ENCODE results near the gene MACF1.
A peak's percentile ranks its signal among the peaks of the same experiment; 100 is the strongest.
"Not testable (repeated sequence)": the region's sequence is repeated elsewhere in the genome, so short reads cannot be mapped to it uniquely, and the experiment has no call there.

MACF1 gene

DNA sequence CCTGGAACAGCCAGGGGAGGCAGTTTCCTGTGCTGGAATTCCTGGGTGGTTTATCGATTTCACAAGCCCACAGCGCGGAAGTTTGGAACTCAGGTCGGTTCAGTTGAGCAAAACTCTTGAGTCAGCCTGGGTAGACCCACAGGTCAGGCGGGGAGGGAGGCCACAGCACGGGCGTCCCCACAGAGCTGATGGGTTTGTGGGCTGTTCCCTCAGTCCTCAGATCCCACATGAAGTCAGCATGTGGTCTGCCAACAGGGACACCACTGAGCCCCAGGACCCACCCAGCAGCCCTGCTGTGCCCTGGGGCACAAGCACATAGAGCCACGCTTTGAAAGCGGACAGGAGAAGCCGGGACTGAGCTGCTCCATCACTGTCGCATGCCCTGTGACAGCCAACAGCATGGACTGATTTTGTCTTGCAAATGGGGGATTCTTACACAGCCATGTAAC is 304.4 kb downstream of the MACF1 start:
- in situ Hi-C loops (cut with MboI; ENCODE audit: low sequenced_read_pairs, unreplicated experiment), result no loop called here

DNA sequence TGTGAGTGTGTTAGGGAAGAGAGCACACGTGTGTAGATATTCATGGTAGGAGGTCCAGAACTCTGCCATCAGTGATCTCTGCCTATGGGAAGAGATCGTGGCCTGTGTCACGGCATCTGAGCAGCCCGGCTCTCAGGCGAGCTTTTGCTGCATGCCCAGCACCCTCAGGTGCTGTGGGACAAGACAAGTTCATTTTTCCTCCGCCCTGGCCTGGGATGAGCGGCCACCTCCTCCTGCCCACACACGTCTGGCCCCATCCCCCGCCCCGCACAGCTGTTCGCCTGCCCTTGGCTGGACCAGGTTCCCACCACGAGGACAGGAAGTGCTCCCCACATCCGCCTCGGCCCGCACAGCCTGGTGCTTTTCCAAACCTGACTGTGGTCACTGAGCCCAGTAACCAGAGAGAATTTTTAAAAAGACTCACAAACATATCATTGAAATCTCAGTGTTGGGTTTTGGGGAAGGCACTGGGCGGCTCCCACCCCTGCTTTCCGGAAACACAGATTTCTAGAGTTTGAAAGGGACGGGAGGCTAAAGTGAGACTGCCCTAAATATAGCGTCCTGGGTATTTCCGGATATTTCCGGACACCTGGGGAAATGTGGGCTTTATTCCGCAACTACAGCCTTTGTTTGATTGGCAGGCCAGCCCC is 305.0 kb downstream of the MACF1 start:
- DNase-seq (ENCODE audit: low spot score), result peak; percentile 70
- TF ChIP-seq, protein P1, sequence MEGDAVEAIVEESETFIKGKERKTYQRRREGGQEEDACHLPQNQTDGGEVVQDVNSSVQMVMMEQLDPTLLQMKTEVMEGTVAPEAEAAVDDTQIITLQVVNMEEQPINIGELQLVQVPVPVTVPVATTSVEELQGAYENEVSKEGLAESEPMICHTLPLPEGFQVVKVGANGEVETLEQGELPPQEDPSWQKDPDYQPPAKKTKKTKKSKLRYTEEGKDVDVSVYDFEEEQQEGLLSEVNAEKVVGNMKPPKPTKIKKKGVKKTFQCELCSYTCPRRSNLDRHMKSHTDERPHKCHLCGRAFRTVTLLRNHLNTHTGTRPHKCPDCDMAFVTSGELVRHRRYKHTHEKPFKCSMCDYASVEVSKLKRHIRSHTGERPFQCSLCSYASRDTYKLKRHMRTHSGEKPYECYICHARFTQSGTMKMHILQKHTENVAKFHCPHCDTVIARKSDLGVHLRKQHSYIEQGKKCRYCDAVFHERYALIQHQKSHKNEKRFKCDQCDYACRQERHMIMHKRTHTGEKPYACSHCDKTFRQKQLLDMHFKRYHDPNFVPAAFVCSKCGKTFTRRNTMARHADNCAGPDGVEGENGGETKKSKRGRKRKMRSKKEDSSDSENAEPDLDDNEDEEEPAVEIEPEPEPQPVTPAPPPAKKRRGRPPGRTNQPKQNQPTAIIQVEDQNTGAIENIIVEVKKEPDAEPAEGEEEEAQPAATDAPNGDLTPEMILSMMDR (IDR thresholded peaks at IDR 0.05; ENCODE audit: borderline replicate concordance, control extremely low read depth, extremely low read depth, insufficient read depth, missing control alignments), result no peak

More for the DNA sequence above, 304.4 kb downstream of the MACF1 start:
- TF ChIP-seq, protein P1 (IDR thresholded peaks at IDR 0.05; ENCODE audit: borderline replicate concordance, control extremely low read depth, extremely low read depth, insufficient read depth, missing control alignments), result no peak
- DNase-seq (ENCODE audit: low spot score), result peak; percentile 52

DNA sequence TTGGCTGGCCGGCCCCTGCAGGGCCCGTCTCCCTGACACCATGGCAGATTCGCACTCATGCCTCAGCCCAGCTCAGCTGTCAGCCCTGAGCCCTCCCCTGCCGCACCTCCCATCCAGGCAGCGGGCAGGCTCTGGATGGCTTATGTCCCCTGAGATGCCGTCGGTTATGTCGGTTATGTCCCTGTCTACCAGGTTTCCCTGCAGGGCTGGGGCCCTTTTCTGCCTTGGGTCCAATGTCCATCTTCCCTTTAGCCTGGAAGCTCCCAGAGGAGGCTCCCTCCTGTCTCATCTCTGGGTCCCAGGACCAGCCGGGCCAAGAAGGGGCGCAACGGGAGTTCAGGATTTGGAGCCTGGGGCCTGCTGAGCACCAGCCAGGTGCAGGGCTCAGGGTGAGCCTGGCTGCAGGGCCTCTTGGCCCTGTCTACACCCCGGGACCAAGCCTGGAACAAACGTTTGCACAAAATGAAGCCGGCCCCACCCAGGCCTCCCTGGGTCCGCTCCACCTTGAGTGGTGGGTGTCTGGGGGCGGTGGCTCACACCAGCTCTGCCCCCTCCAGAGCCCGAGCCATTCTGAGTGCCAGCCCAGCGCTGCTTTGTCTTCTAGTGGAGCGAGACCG is 306.2 kb downstream of the MACF1 start:
- in situ Hi-C loops (cut with MboI; ENCODE audit: low sequenced_read_pairs, unreplicated experiment); DNase-seq (ENCODE audit: low spot score): not testable (repeated sequence)

More for the DNA sequence above, 305.0 kb downstream of the MACF1 start:
- in situ Hi-C loops (cut with MboI; ENCODE audit: low sequenced_read_pairs, unreplicated experiment), result no loop called here

DNA sequence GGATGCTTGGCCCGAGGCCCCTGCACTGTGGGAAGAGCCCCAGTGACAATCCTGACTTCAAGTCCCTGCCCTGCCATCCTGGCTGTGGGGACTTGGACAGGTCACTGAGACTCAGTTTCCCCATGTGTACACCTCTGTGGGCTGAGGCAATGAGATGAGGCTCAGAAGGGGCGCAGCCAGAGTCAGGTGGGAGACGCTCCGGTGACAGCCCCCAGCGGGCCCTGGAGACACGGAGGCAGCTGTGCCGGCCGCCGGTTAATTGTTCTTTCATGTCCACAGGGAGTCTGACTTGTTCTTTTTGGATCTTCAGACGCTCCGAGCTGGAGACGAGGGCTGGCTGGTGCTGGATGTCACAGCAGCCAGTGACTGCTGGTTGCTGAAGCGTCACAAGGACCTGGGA is 307.0 kb downstream of the MACF1 start:
- in situ Hi-C loops (cut with MboI; ENCODE audit: low sequenced_read_pairs, unreplicated experiment); DNase-seq (ENCODE audit: low spot score): not testable (repeated sequence)

DNA sequence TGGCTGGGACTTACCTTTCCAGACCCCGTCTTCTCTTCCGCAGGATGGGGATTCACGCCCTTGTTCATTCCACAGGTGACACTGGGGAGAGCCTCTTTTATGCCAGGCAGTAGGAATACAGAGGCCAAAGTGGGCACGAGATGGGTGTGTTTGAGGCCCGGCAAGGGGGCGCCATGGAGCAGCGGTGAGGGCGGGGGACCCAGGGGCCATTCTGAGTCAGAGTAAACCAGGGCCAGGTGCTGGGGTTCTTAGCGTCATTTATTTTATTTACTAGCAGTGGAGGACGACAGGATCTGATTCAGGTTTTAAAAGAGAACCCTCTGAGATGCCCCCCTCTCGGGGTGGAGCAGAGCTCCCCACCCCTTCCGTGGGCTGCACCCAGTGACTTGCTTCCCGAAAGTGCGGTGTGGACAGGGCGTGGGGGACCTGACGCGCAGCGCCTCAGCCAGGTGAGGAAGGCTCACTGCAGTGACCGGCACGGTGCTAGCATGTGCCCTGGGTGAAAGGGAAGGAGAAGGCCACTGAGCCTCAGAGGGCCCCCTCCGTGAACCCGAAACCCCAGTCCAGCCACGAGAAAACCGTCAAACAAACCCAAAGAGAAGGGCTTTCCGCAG is 307.8 kb downstream of the MACF1 start:
- DNase-seq (ENCODE audit: low spot score); in situ Hi-C loops (cut with MboI; ENCODE audit: low sequenced_read_pairs, unreplicated experiment): not testable (repeated sequence)

DNA sequence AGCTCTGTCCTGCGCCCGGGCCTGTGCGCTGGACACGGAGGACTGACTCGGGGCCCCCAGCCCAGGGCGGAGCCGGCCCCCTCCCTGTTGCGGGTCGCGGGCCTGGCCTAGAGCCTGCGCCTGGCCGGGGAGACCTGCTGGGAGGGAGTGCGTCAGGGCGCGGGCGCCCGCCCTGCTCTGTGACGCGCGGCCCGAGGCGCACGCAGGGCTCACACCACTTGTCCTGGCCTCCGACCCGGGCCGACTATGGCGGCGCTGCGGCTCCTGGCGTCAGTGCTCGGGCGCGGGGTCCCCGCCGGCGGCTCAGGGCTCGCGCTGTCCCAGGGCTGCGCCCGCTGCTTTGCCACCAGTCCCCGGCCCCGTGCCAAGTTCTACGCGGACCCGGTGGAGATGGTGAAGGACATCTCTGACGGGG is 310.2 kb downstream of the MACF1 start:
- DNase-seq (ENCODE audit: low spot score); in situ Hi-C loops (cut with MboI; ENCODE audit: low sequenced_read_pairs, unreplicated experiment): not testable (repeated sequence)

DNA sequence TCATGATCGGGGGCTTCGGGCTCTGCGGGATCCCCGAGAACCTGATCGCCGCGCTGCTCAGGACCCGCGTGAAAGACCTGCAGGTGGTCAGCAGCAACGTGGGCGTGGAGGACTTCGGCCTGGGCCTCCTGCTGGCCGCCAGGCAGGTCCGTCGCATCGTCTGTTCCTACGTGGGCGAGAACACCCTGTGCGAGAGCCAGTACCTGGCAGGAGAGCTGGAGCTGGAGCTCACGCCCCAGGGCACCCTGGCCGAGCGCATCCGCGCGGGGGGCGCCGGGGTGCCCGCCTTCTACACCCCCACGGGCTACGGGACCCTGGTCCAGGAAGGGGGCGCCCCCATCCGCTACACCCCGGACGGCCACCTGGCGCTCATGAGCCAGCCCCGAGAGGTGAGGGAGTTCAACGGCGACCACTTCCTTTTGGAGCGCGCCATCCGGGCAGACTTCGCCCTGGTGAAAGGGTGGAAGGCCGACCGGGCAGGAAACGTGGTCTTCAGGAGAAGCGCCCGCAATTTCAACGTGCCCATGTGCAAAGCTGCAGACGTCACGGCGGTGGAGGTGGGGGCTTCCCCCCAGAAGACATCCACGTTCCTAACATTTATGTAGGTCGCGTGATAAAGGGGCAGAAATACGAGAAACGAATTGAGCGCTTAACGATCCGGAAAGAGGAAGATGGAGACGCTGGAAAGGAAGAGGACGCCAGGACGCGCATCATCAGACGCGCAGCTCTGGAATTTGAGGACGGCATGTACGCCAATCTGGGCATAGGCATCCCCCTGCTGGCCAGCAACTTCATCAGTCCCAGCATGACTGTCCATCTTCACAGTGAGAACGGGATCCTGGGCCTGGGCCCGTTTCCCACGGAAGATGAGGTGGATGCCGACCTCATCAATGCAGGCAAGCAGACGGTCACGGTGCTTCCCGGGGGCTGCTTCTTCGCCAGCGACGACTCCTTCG is 310.9 kb downstream of the MACF1 start:
- DNase-seq (ENCODE audit: low spot score); in situ Hi-C loops (cut with MboI; ENCODE audit: low sequenced_read_pairs, unreplicated experiment): not testable (repeated sequence)

DNA sequence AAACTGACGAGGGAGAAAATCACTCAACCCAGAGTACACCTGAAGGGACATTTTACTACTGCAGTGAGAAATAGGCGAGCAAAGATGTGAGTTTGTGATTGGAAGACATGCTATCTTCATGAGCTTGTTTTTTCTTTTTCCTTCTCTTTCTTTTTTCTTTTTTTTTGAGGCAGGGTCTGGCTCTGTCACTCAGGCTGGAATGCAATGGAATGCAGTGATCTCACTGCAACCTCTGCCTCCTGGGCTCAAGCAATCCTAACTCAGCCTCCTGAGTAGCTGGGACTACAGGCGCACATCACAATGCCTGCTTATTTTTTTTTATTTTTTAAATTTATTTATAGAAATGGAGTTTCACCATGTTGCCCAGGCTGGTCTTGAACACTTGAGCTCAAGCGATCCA is 312.3 kb downstream of the MACF1 start:
- in situ Hi-C loops (cut with MboI; ENCODE audit: low sequenced_read_pairs, unreplicated experiment); DNase-seq (ENCODE audit: low spot score): not testable (repeated sequence)

DNA sequence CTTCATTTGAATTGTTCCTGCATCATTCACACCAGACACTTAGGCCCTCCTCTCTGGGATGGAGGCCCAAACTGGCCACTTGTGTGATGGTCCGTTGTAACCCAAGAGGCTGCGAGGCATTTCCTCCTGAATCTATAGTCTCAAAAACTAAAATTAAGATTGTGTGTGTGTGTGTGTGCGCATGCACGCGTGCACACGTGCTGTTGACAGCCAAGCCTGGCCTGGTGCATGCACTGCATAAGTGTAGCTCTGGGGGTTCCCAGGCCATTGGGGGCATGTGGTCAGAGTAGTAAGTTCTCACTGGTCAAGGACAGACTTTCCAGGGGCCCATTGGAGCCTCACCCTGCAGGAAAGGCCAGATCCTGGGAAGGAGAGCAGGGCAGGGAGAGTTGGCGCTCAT is 313.4 kb downstream of the MACF1 start:
- in situ Hi-C loops (cut with MboI; ENCODE audit: low sequenced_read_pairs, unreplicated experiment); DNase-seq (ENCODE audit: low spot score): not testable (repeated sequence)

DNA sequence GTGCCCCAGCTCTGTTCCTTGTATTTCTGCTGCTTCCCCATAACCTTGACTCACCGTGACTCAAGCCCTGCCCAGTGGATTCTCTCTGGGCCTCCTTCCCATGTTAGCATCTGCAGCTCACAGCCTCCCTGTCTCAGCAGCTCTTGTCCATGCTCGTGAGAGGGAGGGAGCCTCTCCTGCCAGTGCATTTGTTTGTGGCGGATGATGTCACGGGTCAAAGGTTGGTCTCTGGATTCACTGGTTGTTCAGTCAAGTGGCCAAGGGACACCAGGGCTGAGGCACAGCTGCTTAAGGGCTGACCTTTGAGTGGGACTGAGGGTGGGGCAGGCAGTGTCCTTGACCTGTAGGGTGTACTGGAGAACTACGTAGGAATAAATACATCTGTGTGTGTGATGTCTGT is 314.9 kb downstream of the MACF1 start:
- in situ Hi-C loops (cut with MboI; ENCODE audit: low sequenced_read_pairs, unreplicated experiment); DNase-seq (ENCODE audit: low spot score): not testable (repeated sequence)

DNA sequence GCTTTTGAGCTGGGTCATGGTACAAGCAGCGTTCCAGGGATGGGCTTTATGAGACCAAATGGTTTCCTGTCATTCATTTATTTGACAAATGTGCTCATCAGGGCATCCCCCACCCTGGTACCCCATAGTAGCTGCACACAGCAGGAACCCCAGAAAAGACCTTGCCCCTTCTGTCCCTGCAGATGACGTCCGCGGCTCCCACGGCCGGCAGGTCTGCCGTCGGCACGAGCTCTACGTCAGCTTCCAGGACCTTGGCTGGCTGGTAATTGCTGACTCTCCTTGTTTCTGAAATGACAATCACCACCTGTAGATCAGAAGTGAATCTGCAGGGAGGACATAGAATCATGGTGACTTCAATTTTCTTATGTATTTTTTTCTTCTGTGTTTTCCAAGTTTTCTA is 317.7 kb downstream of the MACF1 start:
- DNase-seq (ENCODE audit: low spot score); in situ Hi-C loops (cut with MboI; ENCODE audit: low sequenced_read_pairs, unreplicated experiment): not testable (repeated sequence)

Measured in GM13976 (cell line).